ENCODE data around the gene ADAMTS12.

ADAMTS12 gene

GRCh38 chr5:33831041-33831440, 60.7 kb downstream of the ADAMTS12 start:
- in situ Hi-C loops (cut with HindIII; ENCODE audit: low pct_unique_long_range_greater_than_20kb, low sequenced_read_pairs): no loop called here
- no peak for TF ChIP-seq JUND (IDR thresholded peaks at IDR 0.05; ENCODE audit: low read depth)
- DNase-seq (ENCODE audit: low read depth in 1 of 2, low spot score in 1 of 2): no peak

GRCh38 chr5:33829430-33829829, 62.4 kb downstream of the ADAMTS12 start:
- no peak for DNase-seq (ENCODE audit: low read depth in 1 of 2, low spot score in 1 of 2)
- no peak for TF ChIP-seq JUND (IDR thresholded peaks at IDR 0.05; ENCODE audit: low read depth)
- in situ Hi-C loops (cut with HindIII; ENCODE audit: low pct_unique_long_range_greater_than_20kb, low sequenced_read_pairs): no loop called here

GRCh38 chr5:33828626-33829308, 63.0 kb downstream of the ADAMTS12 start:
- in situ Hi-C loops (cut with HindIII; ENCODE audit: low pct_unique_long_range_greater_than_20kb, low sequenced_read_pairs): no loop called here
- no peak for DNase-seq (ENCODE audit: low read depth in 1 of 2, low spot score in 1 of 2)
- TF ChIP-seq JUND (IDR thresholded peaks at IDR 0.05; ENCODE audit: low read depth): no peak

- TF ChIP-seq JUND (IDR thresholded peaks at IDR 0.05; ENCODE audit: low read depth): no peak
- no peak for DNase-seq (ENCODE audit: low read depth in 1 of 2, low spot score in 1 of 2)
- in situ Hi-C loops (cut with HindIII; ENCODE audit: low pct_unique_long_range_greater_than_20kb, low sequenced_read_pairs): no loop called here
These were observed 63.9 kb downstream of the ADAMTS12 start for GRCh38 chr5:33827885-33828284.

- in situ Hi-C loops (cut with HindIII; ENCODE audit: low pct_unique_long_range_greater_than_20kb, low sequenced_read_pairs): no loop called here
- DNase-seq (ENCODE audit: low read depth in 1 of 2, low spot score in 1 of 2): no peak
- no peak for TF ChIP-seq JUND (IDR thresholded peaks at IDR 0.05; ENCODE audit: low read depth)
These were observed 64.6 kb downstream of the ADAMTS12 start for GRCh38 chr5:33827018-33827707.

- no peak for DNase-seq (ENCODE audit: low read depth in 1 of 2, low spot score in 1 of 2)
- TF ChIP-seq JUND (IDR thresholded peaks at IDR 0.05; ENCODE audit: low read depth): no peak
- in situ Hi-C loops (cut with HindIII; ENCODE audit: low pct_unique_long_range_greater_than_20kb, low sequenced_read_pairs): no loop called here
These were observed 67.1 kb downstream of the ADAMTS12 start for GRCh38 chr5:33824516-33825195.

- no peak for DNase-seq (ENCODE audit: low read depth in 1 of 2, low spot score in 1 of 2)
- no peak for TF ChIP-seq JUND (IDR thresholded peaks at IDR 0.05; ENCODE audit: low read depth)
- in situ Hi-C loops (cut with HindIII; ENCODE audit: low pct_unique_long_range_greater_than_20kb, low sequenced_read_pairs): no loop called here
These were observed 74.5 kb downstream of the ADAMTS12 start for GRCh38 chr5:33817301-33817700.

GRCh38 chr5:33816791-33817190, 75.0 kb downstream of the ADAMTS12 start:
- TF ChIP-seq JUND (IDR thresholded peaks at IDR 0.05; ENCODE audit: low read depth): no peak
- in situ Hi-C loops (cut with HindIII; ENCODE audit: low pct_unique_long_range_greater_than_20kb, low sequenced_read_pairs): no loop called here
- DNase-seq (ENCODE audit: low read depth in 1 of 2, low spot score in 1 of 2): no peak

GRCh38 chr5:33812746-33813145, 79.0 kb downstream of the ADAMTS12 start:
- no peak for TF ChIP-seq JUND (IDR thresholded peaks at IDR 0.05; ENCODE audit: low read depth)
- DNase-seq (ENCODE audit: low read depth in 1 of 2, low spot score in 1 of 2): no peak
- in situ Hi-C loops (cut with HindIII; ENCODE audit: low pct_unique_long_range_greater_than_20kb, low sequenced_read_pairs): no loop called here

GRCh38 chr5:33810491-33811120, 81.2 kb downstream of the ADAMTS12 start:
- in situ Hi-C loops (cut with HindIII; ENCODE audit: low pct_unique_long_range_greater_than_20kb, low sequenced_read_pairs): no loop called here
- no peak for DNase-seq (ENCODE audit: low read depth in 1 of 2, low spot score in 1 of 2)
- no peak for TF ChIP-seq JUND (IDR thresholded peaks at IDR 0.05; ENCODE audit: low read depth)

GRCh38 chr5:33809936-33810335, 81.9 kb downstream of the ADAMTS12 start:
- in situ Hi-C loops (cut with HindIII; ENCODE audit: low pct_unique_long_range_greater_than_20kb, low sequenced_read_pairs): no loop called here
- no peak for DNase-seq (ENCODE audit: low read depth in 1 of 2, low spot score in 1 of 2)
- no peak for TF ChIP-seq JUND (IDR thresholded peaks at IDR 0.05; ENCODE audit: low read depth)

GRCh38 chr5:33808699-33809098, 83.1 kb downstream of the ADAMTS12 start:
- DNase-seq (ENCODE audit: low read depth in 1 of 2, low spot score in 1 of 2): no peak
- in situ Hi-C loops (cut with HindIII; ENCODE audit: low pct_unique_long_range_greater_than_20kb, low sequenced_read_pairs): no loop called here
- TF ChIP-seq JUND (IDR thresholded peaks at IDR 0.05; ENCODE audit: low read depth): no peak

GRCh38 chr5:33807771-33808170, 84.0 kb downstream of the ADAMTS12 start:
- no peak for DNase-seq (ENCODE audit: low read depth in 1 of 2, low spot score in 1 of 2)
- TF ChIP-seq JUND (IDR thresholded peaks at IDR 0.05; ENCODE audit: low read depth): no peak
- in situ Hi-C loops (cut with HindIII; ENCODE audit: low pct_unique_long_range_greater_than_20kb, low sequenced_read_pairs): no loop called here

Measured in T47D (cell line).